Body of pancreas (tissue), 4 donors: ENCODE measurements around the gene DGLUCY.
"Not testable (repeated sequence)": the region's sequence is repeated elsewhere in the genome, so short reads cannot be mapped to it uniquely, and the experiment has no call there.

Experiments
- CTCF ChIP-seq, 7 experiments: fragments of 450-650 bp in 4 of 7; fragments of 200-600 bp in 3 of 7; sonication (generic) in 3 of 7; IDR thresholded peaks; one replicate each; pipeline ENCODE4 v1.5.1; 2016 to 2019; ENCODE audit warnings: antibody characterized with exemption in 7 of 7
- POLR2A ChIP-seq, 3 donors: fragments of 450-650 bp; IDR thresholded peaks; one replicate each; pipeline ENCODE4 v1.6.1; 2016; ENCODE audit warnings: antibody characterized with exemption in 3 of 3, mild to moderate bottlenecking in 2 of 3

- not testable (repeated sequence) for TF ChIP-seq CTCF, POLR2A (IDR thresholded peaks at IDR 0.05)
Observed at GRCh38 chr14:91182753-91183152, 68.9 kb downstream of the DGLUCY start.
